ENCODE results near the gene FSD2.

- TF ChIP-seq POLR2A (IDR thresholded peaks at IDR 0.05) = peak in 3 of 4 donors; percentile 55 to 78 (median 73)
- TF ChIP-seq CTCF (IDR thresholded peaks at IDR 0.05) = peak in 1 of 6 experiments; percentile 17
Observed at GRCh38 chr15:82749951-82750830, 55.7 kb downstream of the FSD2 start.

Measured in esophagus squamous epithelium (tissue), 4 donors.